GM21367 (cell line): ENCODE results near the gene RIPOR3.
"Not testable (repeated sequence)": the region's sequence is repeated elsewhere in the genome, so short reads cannot be mapped to it uniquely, and the experiment has no call there.

Source experiments
- ATAC-seq: cut with Tn5 transposase; IDR thresholded peaks from one replicate; pipeline ENCODE4 v1.9.1; 2021; ENCODE audit not compliant: unreplicated experiment

The RIPOR3 gene

GRCh38 chr20:50704971-50705370 lies 13.6 kb upstream of the RIPOR3 start:
- no peak for ATAC-seq

GRCh38 chr20:50704514-50704913 lies 13.2 kb upstream of the RIPOR3 start:
- ATAC-seq: no peak

- not testable (repeated sequence) for ATAC-seq
Measured at GRCh38 chr20:50703651-50704438, 12.5 kb upstream of the RIPOR3 start.

- ATAC-seq: no peak
Measured at GRCh38 chr20:50701041-50701963, 10.0 kb upstream of the RIPOR3 start.

GRCh38 chr20:50699688-50700087 lies 8.3 kb upstream of the RIPOR3 start:
- no peak for ATAC-seq

- ATAC-seq: not testable (repeated sequence)
Measured at GRCh38 chr20:50698255-50698654, 6.9 kb upstream of the RIPOR3 start.

GRCh38 chr20:50695135-50695872 lies 4.0 kb upstream of the RIPOR3 start:
- no peak for ATAC-seq

- ATAC-seq: no peak
Measured at GRCh38 chr20:50694379-50695134, 3.2 kb upstream of the RIPOR3 start.

GRCh38 chr20:50693001-50693400 lies 1.7 kb upstream of the RIPOR3 start:
- no peak for ATAC-seq

GRCh38 chr20:50692552-50692933 lies 1.2 kb upstream of the RIPOR3 start:
- ATAC-seq: no peak

GRCh38 chr20:50691573-50692551 lies 520 bp upstream of the RIPOR3 start:
- no peak for ATAC-seq

GRCh38 chr20:50689864-50690649 lies 1.3 kb downstream of the RIPOR3 start:
- no peak for ATAC-seq

GRCh38 chr20:50688256-50688975 lies 2.9 kb downstream of the RIPOR3 start:
- ATAC-seq: no peak

- no peak for ATAC-seq
Measured at GRCh38 chr20:50686821-50687220, 4.5 kb downstream of the RIPOR3 start.

- no peak for ATAC-seq
Measured at GRCh38 chr20:50683570-50683969, 7.8 kb downstream of the RIPOR3 start.

GRCh38 chr20:50682947-50683530 lies 8.3 kb downstream of the RIPOR3 start:
- ATAC-seq: no peak

GRCh38 chr20:50682065-50682464 lies 9.3 kb downstream of the RIPOR3 start:
- no peak for ATAC-seq
